PFSK-1 (cell line): Measurements from ENCODE around the gene OLIG2.

Experiments
- FOXP2 ChIP-seq: optimal IDR thresholded peaks from 2 replicates; pipeline ENCODE3; 2011; ENCODE audit warnings: borderline replicate concordance, control low read depth, inconsistent platforms; ENCODE audit not compliant: insufficient read depth; ENCODE audit errors: extremely low read length, extremely low read depth
- POLR2AphosphoS5 ChIP-seq: IDR thresholded peaks from 2 replicates; pipeline ENCODE4 v1.6.1; 2012; ENCODE audit warnings: low read depth, mild to moderate bottlenecking, control low read depth, low read length, moderate library complexity
- REST ChIP-seq, 2 experiments: IDR thresholded peaks; 2 replicates each; pipeline versions ENCODE4 v1.6.1 to v1.8.0; 2011 to 2012; ENCODE audit warnings: low read depth in 2 of 2, low read length in 2 of 2, control low read depth in 1 of 2, inconsistent platforms in 1 of 2, mild to moderate bottlenecking in 1 of 2, moderate library complexity in 1 of 2; ENCODE audit not compliant: insufficient read depth in 1 of 2
- SIN3A ChIP-seq: IDR thresholded peaks from 2 replicates; pipeline ENCODE4 v1.6.1; 2012; ENCODE audit warnings: mild to moderate bottlenecking, low read length, moderate library complexity, borderline replicate concordance; ENCODE audit not compliant: insufficient read depth
- TAF1 ChIP-seq: IDR thresholded peaks from 2 replicates; pipeline ENCODE4 v1.6.1; 2012; ENCODE audit warnings: low read length, control low read depth, borderline replicate concordance; ENCODE audit not compliant: insufficient read depth

The OLIG2 gene

GRCh38 chr21:32979598-32980268 lies 46.0 kb upstream of the OLIG2 start:
- TF ChIP-seq FOXP2 (no peak), TAF1 (no peak), POLR2AphosphoS5 (no peak), REST (IDR thresholded peaks at IDR 0.05; ENCODE audit: insufficient read depth in 1 of 2, low read depth in 2 of 2, low read length in 2 of 2) (no peak), SIN3A (no peak)

- no peak for TF ChIP-seq POLR2AphosphoS5
- no peak for TF ChIP-seq TAF1
- TF ChIP-seq FOXP2: no peak
- TF ChIP-seq REST (IDR thresholded peaks at IDR 0.05; ENCODE audit: insufficient read depth in 1 of 2, low read depth in 2 of 2, low read length in 2 of 2): no peak
- no peak for TF ChIP-seq SIN3A
Measured at GRCh38 chr21:32981096-32981495, 44.6 kb upstream of the OLIG2 start.

- TF ChIP-seq TAF1: no peak
- TF ChIP-seq SIN3A: no peak
- TF ChIP-seq FOXP2: no peak
- no peak for TF ChIP-seq POLR2AphosphoS5
Measured at GRCh38 chr21:32990666-32991065, 35.1 kb upstream of the OLIG2 start.

- TF ChIP-seq TAF1: no peak
- no peak for TF ChIP-seq SIN3A
- TF ChIP-seq FOXP2: no peak
- TF ChIP-seq REST (IDR thresholded peaks at IDR 0.05; ENCODE audit: insufficient read depth in 1 of 2, low read depth in 2 of 2, low read length in 2 of 2): no peak
- TF ChIP-seq POLR2AphosphoS5: no peak
Measured at GRCh38 chr21:32991361-32991760, 34.4 kb upstream of the OLIG2 start.

- TF ChIP-seq FOXP2 (no peak), POLR2AphosphoS5 (no peak), REST (IDR thresholded peaks at IDR 0.05; ENCODE audit: insufficient read depth in 1 of 2, low read depth in 2 of 2, low read length in 2 of 2) (no peak), TAF1 (no peak), SIN3A (no peak)
Measured at GRCh38 chr21:32993894-32994293, 31.8 kb upstream of the OLIG2 start.
